H9 (cell line): Measurements from ENCODE around the gene NAPSA. TPM values are rescaled to one million over a fixed set of nuclear protein-coding genes. Genes with fewer than 3 reads are reported as not detected.

Experiments
- DNase-seq: peaks from one replicate; pipeline ENCODE4 v3.0.0-alpha.2; 2017
- H2AFZ ChIP-seq: one replicate; pipeline ENCODE4 v1.6.1; 2013; ENCODE audit warnings: mild to moderate bottlenecking, low read length, control low read depth, moderate library complexity
- H2AK5ac ChIP-seq: 2 replicates; pipeline ENCODE4 v1.6.1; 2013; ENCODE audit warnings: low read length, control low read depth, mixed read lengths; ENCODE audit not compliant: insufficient read length
- H2BK120ac ChIP-seq: one replicate; pipeline ENCODE4 v1.6.1; 2013; ENCODE audit warnings: low read depth, mild to moderate bottlenecking, low read length, control low read depth, inconsistent platforms; ENCODE audit not compliant: poor library complexity, severe bottlenecking
- H2BK12ac ChIP-seq: 2 replicates; pipeline ENCODE4 v1.6.1; 2013; ENCODE audit warnings: low read length, control low read depth, mixed read lengths, low read depth; ENCODE audit not compliant: insufficient read length
- H2BK15ac ChIP-seq: 2 replicates; pipeline ENCODE4 v1.6.1; 2013; ENCODE audit warnings: low read depth, low read length, control low read depth
- H2BK20ac ChIP-seq: one replicate; pipeline ENCODE4 v1.6.1; 2013; ENCODE audit warnings: low read depth, mild to moderate bottlenecking, low read length, control low read depth, inconsistent platforms; ENCODE audit not compliant: poor library complexity, severe bottlenecking
- H2BK5ac ChIP-seq: 2 replicates; pipeline ENCODE4 v1.6.1; 2013; ENCODE audit warnings: low read length, control low read depth, mixed read lengths; ENCODE audit not compliant: insufficient read length
- H3K14ac ChIP-seq: 2 replicates; pipeline ENCODE4 v1.6.1; 2013; ENCODE audit warnings: low read length, control low read depth; ENCODE audit not compliant: insufficient read depth
- H3K18ac ChIP-seq: 2 replicates; pipeline ENCODE4 v1.6.1; 2013; ENCODE audit warnings: low read depth, mild to moderate bottlenecking, mixed read lengths, low read length, control low read depth; ENCODE audit not compliant: insufficient read length
- H3K23ac ChIP-seq: 2 replicates; pipeline ENCODE4 v1.6.1; 2013; ENCODE audit warnings: low read length, control low read depth, mixed read lengths, low read depth; ENCODE audit not compliant: insufficient read length
- H3K23me2 ChIP-seq: 2 replicates; pipeline ENCODE4 v1.6.1; 2013; ENCODE audit warnings: low read depth, mild to moderate bottlenecking, mixed read lengths, low read length, control low read depth; ENCODE audit not compliant: insufficient read length, poor library complexity, severe bottlenecking
- H3K27ac ChIP-seq: 2 replicates; pipeline ENCODE4 v1.5.1; 2013; ENCODE audit warnings: low read length, control low read depth, mixed read lengths, low read depth; ENCODE audit not compliant: insufficient read length
- H3K27me3 ChIP-seq: 2 replicates; pipeline ENCODE4 v1.6.1; 2013; ENCODE audit warnings: low read length, control low read depth, inconsistent platforms; ENCODE audit not compliant: insufficient read depth
- H3K4ac ChIP-seq: 2 replicates; pipeline ENCODE4 v1.6.1; 2013; ENCODE audit warnings: low read depth, mild to moderate bottlenecking, control low read depth, inconsistent platforms, low read length, moderate library complexity
- H3K4me1 ChIP-seq: 2 replicates; pipeline ENCODE4 v1.6.1; 2013; ENCODE audit warnings: low read length, control low read depth, inconsistent platforms; ENCODE audit not compliant: insufficient read depth
- H3K4me2 ChIP-seq: 2 replicates; pipeline ENCODE4 v1.6.1; 2013; ENCODE audit warnings: low read length, control low read depth, mixed read lengths; ENCODE audit not compliant: insufficient read length, insufficient read depth
- H3K56ac ChIP-seq: 2 replicates; pipeline ENCODE4 v1.6.1; 2013; ENCODE audit warnings: low read depth, mild to moderate bottlenecking, mixed read lengths, low read length, control low read depth; ENCODE audit not compliant: insufficient read length
- H3K79me1 ChIP-seq: 2 replicates; pipeline ENCODE4 v1.6.1; 2013; ENCODE audit warnings: low read depth, mild to moderate bottlenecking, moderate library complexity, low read length, control low read depth, inconsistent platforms; ENCODE audit not compliant: insufficient read depth, poor library complexity, severe bottlenecking
- H3K79me2 ChIP-seq: 2 replicates; pipeline ENCODE4 v1.6.1; 2013; ENCODE audit warnings: low read length, control low read depth, inconsistent platforms; ENCODE audit not compliant: insufficient read depth
- H3K9ac ChIP-seq: 2 replicates; pipeline ENCODE4 v1.6.1; 2013; ENCODE audit warnings: low read length, control low read depth, mixed read lengths; ENCODE audit not compliant: insufficient read length; ENCODE audit errors: extremely low read depth
- H3K9me3 ChIP-seq: one replicate; pipeline ENCODE4 v1.6.1; 2013; ENCODE audit warnings: low read depth, low read length, inconsistent platforms; ENCODE audit not compliant: control insufficient read depth
- H3T11ph ChIP-seq: one replicate; pipeline ENCODE4 v1.6.1; 2013; ENCODE audit warnings: mild to moderate bottlenecking, low read length, control low read depth, inconsistent platforms
- H4K20me1 ChIP-seq: one replicate; pipeline ENCODE4 v1.6.1; 2013; ENCODE audit not compliant: control insufficient read depth, insufficient read length, insufficient read depth
- H4K5ac ChIP-seq: 2 replicates; pipeline ENCODE4 v1.6.1; 2013; ENCODE audit warnings: low read depth, mild to moderate bottlenecking, mixed read lengths, low read length, control low read depth; ENCODE audit not compliant: insufficient read length
- H4K8ac ChIP-seq: replicated peaks from 2 replicates; pipeline ENCODE4 v1.6.1; 2013; ENCODE audit warnings: low read length, control low read depth, mixed read lengths, low read depth; ENCODE audit not compliant: insufficient read length
- H4K91ac ChIP-seq: 2 replicates; pipeline ENCODE4 v1.6.1; 2013; ENCODE audit warnings: low read depth, mild to moderate bottlenecking, moderate library complexity, mixed read lengths, low read length, control low read depth; ENCODE audit not compliant: insufficient read length
- H3K27ac Mint-ChIP-seq, 3 experiments: 2 replicates in 2 of 3; 3 replicates in 1 of 3; pipeline ENCODE4 v1.8.0; 2020 to 2021; ENCODE audit warnings: mixed read lengths in 3 of 3, mild to moderate bottlenecking in 1 of 3, moderate library complexity in 1 of 3
- H3K27me3 Mint-ChIP-seq: 2 replicates; pipeline ENCODE4 v1.8.0; 2021; ENCODE audit warnings: low read depth, mild to moderate bottlenecking, moderate library complexity, mixed read lengths
- H3K36me3 Mint-ChIP-seq, 3 experiments: 2 replicates in 2 of 3; 3 replicates in 1 of 3; pipeline ENCODE4 v1.8.0; 2020 to 2021; ENCODE audit warnings: low read depth in 3 of 3, mixed read lengths in 3 of 3; ENCODE audit not compliant: insufficient read depth in 1 of 3
- H3K4me1 Mint-ChIP-seq, 2 experiments: 2 replicates each; pipeline ENCODE4 v1.8.0; 2020; ENCODE audit warnings: mixed read lengths in 2 of 2
- H3K4me3 Mint-ChIP-seq, 2 experiments: 2 replicates in 1 of 2; 3 replicates in 1 of 2; pipeline ENCODE4 v1.8.0; 2020 to 2021; ENCODE audit warnings: mild to moderate bottlenecking in 2 of 2, mixed read lengths in 2 of 2, moderate library complexity in 1 of 2
- H3K9me3 Mint-ChIP-seq, 2 experiments: 2 replicates in 1 of 2; 3 replicates in 1 of 2; pipeline ENCODE4 v1.8.0; 2020; ENCODE audit warnings: mild to moderate bottlenecking in 2 of 2, mixed read lengths in 2 of 2, moderate library complexity in 1 of 2
- WGBS: extraction: QIAGEN DNeasy Blood & Tissue Kit; methylation state at CpG from one replicate; pipeline ENCODE4 v1.1.7; 2013; ENCODE audit warnings: missing lambda C conversion rate, low lambda C conversion rate, mixed read lengths; ENCODE audit not compliant: insufficient read length; ENCODE audit errors: extremely low coverage; 5-methylcytosine and 5-hydroxymethylcytosine counted together
- total RNA-seq: library from RNA; stranded (reverse); gene quantifications from 2 replicates; pipeline ENCODE4 v1.2.1, GENCODE V29; 2021
- TF ChIP-seq, protein P1 (sequence below): fragments of 200-600 bp; sonication (generic); conservative IDR thresholded peaks from 3 replicates; pipeline ENCODE4 v1.8.0; 2021; ENCODE audit warnings: antibody characterized with exemption, mild to moderate bottlenecking

NAPSA gene
- total RNA-seq, 1 experiment from 2014 or later: 0.44 TPM

DNA sequence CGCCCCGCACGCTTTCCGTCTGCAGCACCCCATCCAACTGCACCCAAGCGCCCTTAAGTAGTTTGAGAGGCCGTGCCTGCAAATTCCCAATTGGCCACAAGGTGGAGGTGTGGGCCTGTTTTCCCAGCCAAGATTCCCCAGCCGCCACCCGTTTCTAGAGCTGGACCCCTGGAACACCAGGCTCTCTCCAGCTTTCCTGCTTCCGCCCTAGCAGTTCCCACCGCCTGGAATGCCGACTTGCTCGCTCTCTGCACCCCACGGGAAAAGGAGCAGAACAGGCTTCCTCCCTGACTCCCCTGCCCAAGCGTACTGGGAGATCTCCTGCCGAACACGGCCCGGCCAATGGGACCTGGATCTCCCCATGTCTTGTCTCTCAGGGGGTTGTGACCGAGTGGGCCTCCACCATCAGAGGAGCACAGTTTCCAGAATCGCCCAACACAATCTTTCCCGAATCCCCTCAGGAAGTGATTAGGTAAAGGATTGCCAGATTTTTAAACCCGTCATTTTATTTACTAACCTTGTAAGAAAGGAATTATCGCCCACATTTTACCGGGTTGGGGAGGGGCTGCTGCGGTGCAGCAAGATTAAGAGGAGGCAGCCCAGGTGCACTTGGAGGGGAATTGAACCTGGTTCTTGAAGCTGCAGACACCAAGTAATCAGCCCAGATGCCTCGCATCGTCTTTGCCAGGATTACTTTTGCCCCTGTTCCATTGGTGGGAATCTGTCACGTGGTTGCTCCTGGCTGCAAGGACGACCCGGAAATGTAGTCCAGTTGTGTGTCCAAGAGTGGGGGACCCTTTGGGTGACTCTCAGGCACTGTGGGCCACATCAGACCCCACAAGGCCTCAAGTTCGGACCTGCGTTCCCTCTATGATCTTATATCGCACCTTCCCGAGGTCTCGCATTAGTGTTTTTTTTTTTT, 3.5 kb upstream of the NAPSA start:
- H3K36me3 Mint-ChIP-seq: no peaks in the 10 kb centered on the region; a peak in 1 of 7 replicates

More for the DNA sequence above, 3.5 kb upstream of the NAPSA start:
- peak overlapping the region; percentile 51 for H3K9ac ChIP-seq
- H2BK12ac ChIP-seq: no peak overlapping the region
- H3K56ac ChIP-seq: no peak overlapping the region
- no peaks in the 10 kb centered on the region for H3K79me1 ChIP-seq
- H2BK120ac ChIP-seq: no peak overlapping the region
- no peak overlapping the region for H2AK5ac ChIP-seq
- H3T11ph ChIP-seq: no peak overlapping the region
- no peak overlapping the region for H3K4ac ChIP-seq
- peaks cover 10% of the 10 kb centered on the region for H3K27me3 Mint-ChIP-seq
- no peak overlapping the region for H4K91ac ChIP-seq
- DNase-seq: peak; percentile 89
- no peaks in the 10 kb centered on the region for H3K27me3 ChIP-seq
- H2BK20ac ChIP-seq: no peak overlapping the region
- TF ChIP-seq, protein P1, sequence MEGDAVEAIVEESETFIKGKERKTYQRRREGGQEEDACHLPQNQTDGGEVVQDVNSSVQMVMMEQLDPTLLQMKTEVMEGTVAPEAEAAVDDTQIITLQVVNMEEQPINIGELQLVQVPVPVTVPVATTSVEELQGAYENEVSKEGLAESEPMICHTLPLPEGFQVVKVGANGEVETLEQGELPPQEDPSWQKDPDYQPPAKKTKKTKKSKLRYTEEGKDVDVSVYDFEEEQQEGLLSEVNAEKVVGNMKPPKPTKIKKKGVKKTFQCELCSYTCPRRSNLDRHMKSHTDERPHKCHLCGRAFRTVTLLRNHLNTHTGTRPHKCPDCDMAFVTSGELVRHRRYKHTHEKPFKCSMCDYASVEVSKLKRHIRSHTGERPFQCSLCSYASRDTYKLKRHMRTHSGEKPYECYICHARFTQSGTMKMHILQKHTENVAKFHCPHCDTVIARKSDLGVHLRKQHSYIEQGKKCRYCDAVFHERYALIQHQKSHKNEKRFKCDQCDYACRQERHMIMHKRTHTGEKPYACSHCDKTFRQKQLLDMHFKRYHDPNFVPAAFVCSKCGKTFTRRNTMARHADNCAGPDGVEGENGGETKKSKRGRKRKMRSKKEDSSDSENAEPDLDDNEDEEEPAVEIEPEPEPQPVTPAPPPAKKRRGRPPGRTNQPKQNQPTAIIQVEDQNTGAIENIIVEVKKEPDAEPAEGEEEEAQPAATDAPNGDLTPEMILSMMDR: peak; percentile 87
- no peaks in the 10 kb centered on the region for H3K9me3 ChIP-seq
- H3K27ac Mint-ChIP-seq: peak overlapping the region; percentile 95 to 98 (median 97)
- H3K23ac ChIP-seq: no peak overlapping the region
- H3K4me1 ChIP-seq: no peaks in the 10 kb centered on the region
- no peak overlapping the region for H2AFZ ChIP-seq
- H4K8ac ChIP-seq: no peak overlapping the region
- H2BK15ac ChIP-seq: no peak overlapping the region
- H3K4me2 ChIP-seq: peak overlapping the region; percentile 90
- peaks cover 5% of the 10 kb centered on the region for H3K23me2 ChIP-seq
- peaks cover 12% of the 10 kb centered on the region in 2 experiments for H3K4me1 Mint-ChIP-seq
- no peaks in the 10 kb centered on the region for H4K20me1 ChIP-seq
- H3K79me2 ChIP-seq: no peaks in the 10 kb centered on the region
- peak overlapping the region; percentile 82 to 93 for H3K4me3 Mint-ChIP-seq
- no CpG with 5 or more reads among the region's 34 CpGs for WGBS
- H3K9me3 Mint-ChIP-seq: no peaks in the 10 kb centered on the region
- H3K14ac ChIP-seq: peak overlapping the region; percentile 28; the same call in 1 of the 2 replicates
- peak overlapping the region; percentile 40 for H3K18ac ChIP-seq
- H4K5ac ChIP-seq: no peak overlapping the region
- no peak overlapping the region for H2BK5ac ChIP-seq
- peak overlapping the region; percentile 30 for H3K27ac ChIP-seq
